HG03196 (cell line): ENCODE results near the gene TRAPPC3.

Source experiments
- ATAC-seq: cut with Tn5 transposase; IDR thresholded peaks from one replicate; pipeline ENCODE4 v1.9.1; 2021; ENCODE audit not compliant: unreplicated experiment

The TRAPPC3 gene

DNA sequence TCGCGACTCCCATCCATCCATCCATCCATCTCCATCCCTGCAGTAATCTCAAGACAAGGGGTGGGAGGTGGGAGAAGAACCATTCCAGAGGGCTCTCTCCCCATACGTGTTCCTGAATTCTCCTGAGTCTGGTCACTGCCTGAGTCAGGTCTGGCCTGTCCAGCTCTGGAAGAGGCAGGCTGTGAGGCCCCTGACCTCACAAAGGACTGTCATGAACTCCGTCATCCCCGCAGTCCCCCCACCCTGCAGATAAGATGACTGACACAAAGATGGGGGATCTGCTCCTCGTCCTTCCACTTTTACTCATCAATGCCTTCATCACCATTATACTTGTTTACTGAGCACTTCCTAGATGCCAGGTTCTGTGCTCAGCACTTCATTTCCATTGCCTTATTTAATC is 5.0 kb upstream of the TRAPPC3 start:
- no peak for ATAC-seq

DNA sequence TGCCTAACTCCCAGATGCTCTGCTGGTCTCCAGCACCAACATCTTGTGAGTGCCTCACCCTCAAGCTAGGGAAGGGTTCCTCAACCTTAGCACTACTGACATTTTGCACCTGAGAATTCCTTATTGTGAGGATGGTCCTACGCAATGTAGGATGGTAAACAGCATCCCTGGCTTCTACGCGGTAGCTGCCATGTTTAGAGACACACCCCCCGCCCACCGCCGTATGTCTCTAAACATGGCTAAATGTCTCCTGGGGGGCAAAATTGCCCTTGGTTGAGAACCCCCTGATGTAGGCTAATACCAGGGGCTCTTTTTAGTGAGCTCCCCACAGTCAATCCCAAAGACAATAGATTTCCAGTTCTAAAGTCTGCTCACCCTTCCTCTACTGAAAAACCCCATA is 4.2 kb upstream of the TRAPPC3 start:
- ATAC-seq, result no peak

DNA sequence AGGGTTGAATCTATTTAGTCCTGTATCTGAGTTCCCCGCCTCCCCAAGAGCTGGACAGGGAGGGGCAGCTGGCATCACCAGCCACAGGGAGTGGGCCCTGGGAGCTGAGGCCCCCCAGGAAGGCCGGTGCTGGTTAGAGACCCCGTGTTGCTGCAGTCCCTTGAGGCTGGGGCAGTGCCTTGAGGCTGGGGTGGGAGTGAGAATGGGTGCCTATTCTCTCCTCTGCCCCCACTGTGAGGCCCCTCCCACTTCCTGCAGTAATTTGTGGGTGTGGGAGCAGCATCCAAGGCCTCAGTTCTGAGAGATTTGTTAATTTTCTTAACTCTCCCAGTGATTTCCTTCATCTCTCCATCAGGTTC is 2.5 kb upstream of the TRAPPC3 start:
- no peak for ATAC-seq

DNA sequence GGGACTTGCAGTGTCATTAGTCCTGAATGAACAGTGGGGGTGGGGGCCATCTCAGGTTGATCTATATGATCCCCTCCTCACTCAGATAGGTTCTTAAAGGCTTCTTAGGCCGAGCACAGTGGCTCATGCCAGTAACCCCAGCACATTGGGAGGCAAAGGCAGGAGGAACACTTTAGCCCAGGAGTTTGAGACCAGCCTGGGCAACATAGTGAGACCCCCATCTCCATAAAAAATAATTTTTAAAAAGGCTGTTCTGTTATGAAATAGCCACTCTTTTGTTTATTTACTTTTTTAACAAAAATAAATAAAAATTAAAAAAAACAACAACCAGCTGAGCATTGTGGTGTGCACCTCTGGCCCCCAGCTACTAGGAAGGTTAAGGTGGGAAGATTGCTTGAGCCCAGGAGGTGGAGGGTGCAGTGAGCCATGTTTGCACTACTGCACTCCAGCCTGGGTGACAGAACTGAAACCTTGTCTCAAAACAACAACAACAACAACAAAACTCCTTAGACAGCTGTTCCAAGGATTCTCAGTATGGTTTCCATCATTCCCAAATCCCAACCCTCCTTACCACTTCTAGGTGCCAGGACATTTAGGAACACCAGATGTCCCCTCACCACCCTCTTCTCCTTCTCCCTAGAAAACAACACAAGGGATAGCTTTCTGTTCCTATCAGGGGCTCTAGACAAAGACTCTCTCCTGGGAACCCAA is 2.0 kb upstream of the TRAPPC3 start:
- no peak for ATAC-seq

DNA sequence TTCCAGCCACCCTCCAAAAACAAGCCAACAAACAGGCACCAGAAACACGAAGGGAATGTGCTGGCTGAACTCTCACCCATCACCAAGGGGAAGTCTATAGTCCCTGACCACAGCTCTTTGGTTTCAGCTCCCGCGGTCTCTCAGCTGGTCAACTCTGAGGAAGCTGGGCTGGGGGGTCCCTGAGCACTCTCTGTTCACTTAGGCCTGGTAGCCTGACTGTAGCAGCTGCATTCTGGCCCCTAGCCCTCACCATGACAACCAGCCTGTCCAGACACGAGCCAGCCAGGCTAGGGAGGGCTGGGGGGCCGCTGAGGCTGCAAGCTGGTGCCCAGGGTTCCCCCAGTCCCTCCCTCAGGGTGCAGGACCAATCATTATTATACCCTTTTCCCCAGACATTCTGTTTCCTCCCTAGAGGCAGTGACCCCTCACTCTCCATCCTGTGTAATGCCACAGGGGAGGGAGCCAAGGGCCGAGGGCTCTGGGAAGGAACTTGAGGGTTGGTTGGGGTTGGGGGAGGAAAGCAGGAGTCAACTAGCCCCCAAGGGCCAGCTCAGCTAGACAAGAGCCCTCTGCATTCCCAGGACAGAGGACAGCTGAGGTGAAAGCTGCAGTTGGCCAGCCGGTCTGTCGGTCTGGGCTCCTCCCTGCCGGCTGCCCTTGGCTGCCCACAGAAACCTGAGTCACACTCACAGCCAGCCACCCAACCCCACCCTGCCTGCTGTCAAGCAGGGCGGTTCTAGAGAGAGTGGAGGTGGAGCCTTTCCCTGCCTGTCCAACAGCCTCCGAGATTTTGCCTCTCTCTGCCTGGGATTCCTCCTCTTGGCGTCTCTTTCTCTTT is 1.2 kb upstream of the TRAPPC3 start:
- peak; percentile 46 for ATAC-seq

DNA sequence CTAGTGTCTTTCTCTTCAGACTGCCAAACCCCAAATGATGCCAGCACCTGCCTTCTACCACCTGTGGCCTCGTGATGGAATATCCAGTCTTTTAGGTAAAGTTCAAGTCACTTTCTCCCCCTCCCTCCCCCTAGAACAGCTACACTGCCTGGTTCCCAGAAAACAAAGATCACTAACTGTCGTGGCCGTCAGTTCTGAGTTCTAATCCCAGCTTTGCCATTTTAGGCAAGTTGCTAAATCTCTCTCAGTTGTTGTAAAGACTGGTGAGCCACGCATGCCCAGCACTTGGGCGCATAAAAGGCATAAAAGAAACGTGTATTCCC is 648 bp upstream of the TRAPPC3 start:
- no peak for ATAC-seq

DNA sequence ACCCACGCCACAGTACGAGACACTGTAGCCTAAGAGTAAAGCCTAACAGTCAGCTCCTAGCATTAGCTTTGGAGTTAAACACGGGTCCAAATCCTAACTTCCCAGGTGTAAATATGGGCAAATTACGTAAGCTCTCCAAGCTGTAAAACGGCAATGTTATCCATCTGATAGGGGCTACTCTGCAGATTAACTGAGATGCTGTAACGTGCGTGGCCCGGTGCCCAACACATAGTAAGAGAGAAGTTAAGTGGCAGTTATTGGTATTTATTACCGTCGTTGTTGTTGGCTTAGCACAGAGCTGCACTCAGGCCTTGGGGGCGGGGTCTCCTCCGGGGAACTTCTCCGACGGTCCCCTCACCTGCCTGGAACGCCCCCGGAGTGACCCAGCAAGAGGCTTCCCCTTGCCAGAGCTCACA is 457 bp downstream of the TRAPPC3 start:
- ATAC-seq, result no peak

DNA sequence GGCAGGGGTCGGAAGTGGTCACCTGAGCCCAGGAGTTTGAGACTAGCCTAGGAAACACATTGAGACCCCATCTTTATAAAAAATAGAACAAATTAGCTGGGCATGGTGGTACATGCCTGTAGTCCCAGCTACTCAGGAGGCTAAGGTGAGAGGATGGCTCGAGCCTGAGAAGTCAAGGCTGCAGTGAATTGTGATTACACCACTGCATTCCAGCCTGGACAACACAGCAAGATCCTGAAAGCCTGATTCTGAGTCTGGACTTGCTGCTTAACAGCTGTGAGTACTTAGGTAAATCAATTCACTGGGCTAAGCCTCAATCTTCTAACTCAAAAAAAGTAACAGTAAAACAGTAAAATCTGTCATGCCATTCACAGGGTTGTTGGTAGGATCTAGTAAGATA is 4.9 kb downstream of the TRAPPC3 start:
- no peak for ATAC-seq

DNA sequence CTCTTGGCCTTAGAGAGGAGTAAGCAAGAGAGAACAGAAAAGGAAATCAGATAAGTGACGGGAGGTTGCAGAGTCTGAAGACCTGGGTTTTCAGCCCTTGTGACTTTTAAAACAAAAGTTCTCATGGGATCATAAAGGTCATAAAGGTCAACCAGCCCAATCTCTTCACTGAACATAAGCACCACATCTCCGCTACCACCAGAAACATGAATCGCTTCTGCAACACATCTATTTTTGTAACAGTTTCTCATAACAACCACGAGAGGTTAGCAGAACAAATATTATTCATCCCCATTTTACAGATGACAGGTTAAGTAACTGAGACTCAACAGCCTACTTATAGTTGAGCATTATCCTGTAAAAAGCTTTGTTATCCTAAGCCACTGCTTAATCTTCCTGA is 5.9 kb downstream of the TRAPPC3 start:
- no peak for ATAC-seq

DNA sequence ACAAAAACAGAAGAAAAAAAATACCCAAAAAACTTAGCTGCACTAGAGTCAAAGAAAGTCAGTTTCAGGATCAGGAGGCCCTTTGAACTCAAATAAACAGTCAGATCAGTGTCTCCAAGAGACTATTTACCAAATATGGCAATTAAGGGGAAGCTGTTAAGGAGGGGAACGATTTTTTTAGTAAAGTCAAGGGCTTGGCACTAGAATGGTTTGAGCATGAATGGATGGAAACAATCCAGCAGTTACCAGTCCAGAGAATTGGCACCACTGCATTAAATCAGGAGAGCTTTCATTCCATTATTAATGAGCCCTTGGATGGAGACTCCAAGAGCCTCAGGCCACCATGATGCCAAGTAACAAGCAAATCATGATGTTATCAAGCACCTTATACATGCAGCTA is 7.2 kb downstream of the TRAPPC3 start:
- ATAC-seq, result no peak

DNA sequence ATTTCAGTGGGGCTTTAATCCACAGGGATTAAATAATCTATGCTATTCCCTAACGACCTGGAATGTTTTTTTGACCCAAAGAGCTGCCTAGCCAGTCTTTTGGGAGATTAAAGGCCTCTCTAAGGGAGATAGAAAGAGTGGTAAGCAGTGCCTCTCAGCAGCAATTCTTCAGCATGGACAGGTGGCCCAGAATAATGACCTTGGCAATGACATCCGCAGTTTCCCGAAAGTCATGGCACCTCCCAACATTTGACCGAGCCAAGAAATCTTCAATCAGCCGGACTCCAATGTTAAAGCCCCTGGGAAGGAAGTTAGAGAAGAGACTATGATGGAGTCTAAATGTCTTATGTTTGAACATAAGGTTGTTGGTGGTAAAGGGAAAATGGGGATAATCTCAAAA is 9.8 kb downstream of the TRAPPC3 start:
- no peak for ATAC-seq

DNA sequence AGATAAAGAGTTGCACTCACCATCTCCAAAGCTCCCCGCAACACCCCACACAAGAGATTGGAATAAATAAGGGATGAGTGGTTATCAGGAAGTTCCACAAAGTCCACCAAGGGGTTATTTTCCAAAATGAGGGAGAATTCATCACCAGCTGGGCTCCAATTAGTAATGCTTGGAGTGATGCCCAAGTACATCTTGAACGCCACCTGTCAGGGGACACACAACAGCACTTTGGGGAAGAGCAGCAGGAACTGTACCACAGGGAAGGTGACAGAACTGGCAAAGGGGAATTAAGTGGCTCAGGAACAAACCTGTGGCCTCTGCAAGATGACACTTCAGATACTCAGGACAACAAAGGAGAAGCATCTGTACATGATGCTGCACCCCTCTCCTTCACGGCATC is 11.5 kb downstream of the TRAPPC3 start:
- ATAC-seq, result no peak

DNA sequence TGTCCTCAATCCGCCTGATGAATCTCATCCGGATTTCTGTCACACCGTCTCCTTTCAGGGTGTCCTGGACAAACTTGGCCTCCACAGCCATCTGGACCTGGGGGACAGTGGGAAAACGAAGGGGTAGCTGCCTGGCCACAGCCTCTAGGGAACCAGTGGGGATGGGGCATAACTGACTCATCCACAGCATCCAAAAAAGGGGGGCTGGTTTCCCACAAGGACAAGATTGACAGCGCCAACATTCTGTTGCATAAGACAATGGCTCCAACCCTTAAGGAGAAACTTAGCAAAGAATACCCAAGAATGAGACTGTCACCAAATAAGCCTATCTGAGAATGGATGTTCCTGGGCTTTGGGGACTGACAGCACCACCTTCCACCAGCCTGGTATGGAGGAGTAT is 12.1 kb downstream of the TRAPPC3 start:
- no peak for ATAC-seq

DNA sequence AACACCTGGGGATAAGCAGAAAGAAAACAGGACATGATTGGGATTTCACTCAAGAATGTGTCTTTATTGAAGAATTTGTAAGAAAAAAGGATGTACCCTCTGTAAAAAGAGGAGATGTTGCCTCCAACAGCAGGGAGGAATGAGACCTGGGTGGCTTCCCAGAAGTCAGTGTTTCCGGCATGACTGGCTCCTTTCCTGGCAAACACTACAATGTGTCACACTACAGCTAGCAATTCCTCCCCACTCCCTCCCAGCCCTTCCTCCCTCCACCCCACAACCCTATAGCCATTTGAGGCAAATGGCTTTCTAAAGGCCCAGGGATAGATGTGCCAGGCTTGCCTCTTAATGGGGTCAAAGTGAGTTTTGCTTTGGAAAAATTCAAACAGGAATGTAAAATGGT is 12.8 kb downstream of the TRAPPC3 start:
- ATAC-seq, result no peak

DNA sequence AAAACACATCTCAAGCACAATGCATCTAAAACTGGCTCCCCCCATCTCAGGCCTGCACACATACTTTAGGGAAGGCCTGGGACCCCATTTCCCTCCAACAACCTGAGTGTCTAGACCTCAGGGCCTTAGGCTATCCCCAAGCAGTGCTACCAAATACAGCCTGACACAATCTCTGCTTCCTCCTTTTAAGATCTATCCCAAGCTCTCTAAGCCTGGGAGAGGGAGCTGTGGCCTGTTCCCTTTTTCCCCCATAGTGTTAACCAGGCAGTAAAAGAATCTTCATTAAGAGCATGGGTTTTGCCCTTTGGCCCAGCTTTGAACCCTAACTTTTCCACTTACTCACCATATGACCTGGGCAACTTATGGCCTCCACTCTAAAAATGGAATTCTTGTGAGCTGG is 13.5 kb downstream of the TRAPPC3 start:
- no peak for ATAC-seq

DNA sequence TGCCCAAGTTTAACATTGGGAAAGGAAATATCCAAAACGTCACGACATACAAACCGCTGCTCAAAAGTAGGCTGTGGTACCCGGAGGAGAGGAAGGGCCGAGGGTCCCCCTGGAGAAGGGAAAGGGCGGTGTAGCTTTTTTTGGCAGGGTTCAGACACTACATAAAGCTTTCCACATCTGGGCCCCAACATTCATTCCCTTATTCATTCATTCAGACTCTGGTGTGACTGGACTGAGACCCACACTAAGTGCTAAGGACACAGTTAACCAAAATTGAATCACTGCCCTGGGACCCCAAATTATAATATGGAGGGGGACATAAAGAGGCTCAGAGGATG is 14.0 kb downstream of the TRAPPC3 start:
- no peak for ATAC-seq

DNA sequence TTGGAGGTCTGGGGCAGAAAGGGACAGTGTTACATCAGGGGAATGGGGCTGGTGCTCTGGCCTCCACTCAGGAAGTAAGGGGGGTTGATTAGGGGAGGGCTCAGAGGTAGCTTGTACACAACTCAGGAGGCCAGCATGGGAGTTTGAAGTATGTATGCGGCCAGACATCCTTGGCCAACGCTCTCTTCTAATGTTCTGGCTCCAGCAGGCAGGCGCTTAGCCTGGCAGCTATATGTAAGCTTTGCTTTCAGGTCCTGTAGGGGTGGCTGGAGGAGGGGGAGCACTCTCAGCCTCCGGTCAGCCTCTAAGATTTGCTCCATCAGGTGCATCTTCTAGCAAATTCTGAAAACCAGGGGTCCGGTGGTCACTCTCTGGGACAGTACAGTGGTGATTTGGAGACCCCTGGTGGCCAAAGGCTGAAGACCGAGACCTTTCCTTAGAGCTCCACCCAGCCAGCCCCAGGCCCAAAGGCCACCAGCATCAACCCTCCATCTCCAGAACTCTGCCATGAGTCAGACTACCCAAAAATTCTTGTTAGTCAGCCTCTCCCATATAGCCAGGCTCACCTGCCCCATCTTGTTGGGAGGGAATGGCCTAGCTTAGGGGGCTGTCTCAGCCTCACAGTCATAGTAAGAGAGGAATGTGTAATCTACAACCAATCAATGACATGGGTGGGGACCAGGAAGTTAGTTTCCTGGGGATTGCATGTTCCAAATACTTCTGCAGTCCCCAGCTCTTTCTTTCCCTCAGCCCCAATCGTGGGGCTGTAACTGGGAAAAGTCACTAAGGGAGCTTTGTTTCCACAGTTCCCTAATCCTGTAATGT is 14.6 kb downstream of the TRAPPC3 start:
- no peak for ATAC-seq

DNA sequence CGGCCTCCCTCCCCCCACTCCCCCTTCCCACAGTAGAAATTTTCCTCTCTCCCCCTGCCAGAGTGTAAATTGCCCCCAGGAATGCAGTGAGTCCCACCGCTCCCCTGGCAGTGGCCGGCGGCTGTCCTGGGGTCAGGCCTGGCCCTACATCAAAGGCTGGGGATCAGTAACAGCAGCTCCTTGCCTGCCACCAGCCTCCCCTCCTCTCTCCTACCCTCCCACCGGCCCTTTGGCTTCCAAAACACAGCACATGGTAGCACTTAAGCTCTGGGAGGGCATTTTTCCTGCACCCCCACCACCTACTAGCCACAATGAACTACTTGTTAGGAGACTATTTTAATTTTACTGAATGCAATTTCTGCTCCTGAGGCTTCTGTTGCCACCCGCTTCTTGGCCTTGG is 15.3 kb downstream of the TRAPPC3 start:
- no peak for ATAC-seq

DNA sequence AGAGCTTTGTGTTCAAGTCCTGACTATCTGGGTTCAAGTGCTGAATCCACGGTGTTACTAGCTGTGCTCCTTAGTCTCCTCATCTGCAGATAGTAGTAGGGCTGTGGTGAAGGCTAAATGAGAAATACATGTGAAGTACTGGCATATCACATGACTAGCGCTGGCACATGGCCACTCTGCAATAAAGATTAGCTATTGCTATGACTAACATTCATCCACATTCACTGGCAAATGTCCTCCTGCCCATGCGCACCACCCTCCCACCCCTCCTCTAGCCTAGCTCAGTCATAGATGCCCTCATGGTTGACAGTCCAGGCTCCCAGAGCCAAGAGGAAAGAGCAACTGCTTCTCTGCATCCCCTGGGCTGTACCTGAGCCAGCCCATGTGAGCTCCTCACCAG is 15.8 kb downstream of the TRAPPC3 start:
- ATAC-seq, result no peak

DNA sequence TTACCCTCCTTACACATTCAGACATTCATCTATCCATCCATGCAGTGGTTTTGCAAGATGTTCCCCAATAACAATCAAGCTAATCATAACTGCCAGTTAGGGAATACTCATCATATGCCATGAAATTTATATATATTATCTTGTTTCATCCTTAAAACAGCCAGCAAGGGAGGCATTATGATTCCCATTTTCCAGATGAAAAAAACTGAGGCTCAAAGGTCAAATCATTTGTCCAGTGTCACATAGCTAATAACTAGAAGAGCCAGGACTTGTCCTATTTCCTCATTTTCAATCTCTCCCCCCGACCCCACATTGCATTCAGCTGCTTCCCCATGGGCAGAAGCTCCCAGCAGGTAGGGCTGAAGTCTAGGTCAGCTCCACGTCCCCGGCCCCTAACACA is 17.3 kb downstream of the TRAPPC3 start:
- ATAC-seq, result no peak

DNA sequence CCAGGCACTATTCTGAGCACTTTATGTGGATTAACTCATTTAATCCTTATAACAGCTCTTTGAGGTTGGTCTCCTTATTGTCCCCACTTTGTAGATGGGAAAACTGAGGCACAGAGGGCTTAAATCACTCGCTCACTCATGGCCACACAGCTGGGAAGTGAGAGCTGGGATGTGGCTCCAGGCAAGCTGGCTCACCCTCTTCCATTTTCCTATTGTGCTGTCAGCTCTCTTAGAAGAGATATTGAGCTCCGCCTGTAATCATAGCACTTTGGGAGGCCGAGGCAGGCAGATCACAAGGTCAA is 20.4 kb downstream of the TRAPPC3 start:
- ATAC-seq, result no peak

DNA sequence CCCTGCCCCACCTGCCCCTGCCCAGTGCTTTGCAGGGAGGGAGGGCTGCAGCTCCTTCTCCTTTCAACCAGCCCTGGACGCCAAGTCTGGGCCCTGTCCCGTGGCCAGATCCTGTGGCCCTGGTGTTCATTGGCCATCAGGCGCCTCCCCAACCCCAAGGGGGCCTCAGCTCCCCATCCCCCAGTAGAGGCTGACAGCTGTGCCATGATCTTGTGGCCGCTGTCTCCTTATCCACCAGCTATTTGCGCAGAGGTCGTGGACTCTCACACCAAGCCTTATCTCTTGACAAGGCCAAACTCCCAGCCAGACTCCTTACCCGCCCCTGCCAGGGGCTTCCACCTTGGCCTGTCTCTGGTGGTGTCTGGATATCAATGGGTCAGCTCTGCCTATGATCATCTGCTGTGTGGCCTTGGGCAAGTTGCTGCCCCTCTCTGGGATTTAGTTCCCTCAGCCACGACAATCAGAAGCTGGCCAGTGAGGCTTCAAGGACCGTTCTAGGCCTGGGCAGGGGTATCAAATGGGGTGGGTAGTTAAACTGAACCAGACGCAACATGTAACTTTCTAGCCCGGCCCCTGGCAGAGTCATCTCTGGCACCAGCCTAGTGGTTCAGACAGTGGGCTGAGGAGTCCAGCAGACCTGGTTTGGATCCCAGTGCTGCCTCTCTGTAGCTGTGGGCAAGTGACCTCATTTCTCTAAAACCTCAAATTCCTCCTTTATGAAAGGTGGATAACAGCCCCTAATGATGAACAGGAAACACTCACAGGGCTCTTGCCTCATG is 21.0 kb downstream of the TRAPPC3 start:
- ATAC-seq, result no peak
